Left ventricle myocardium inferior (tissue), 1 donor: ENCODE measurements around the gene SGCD. TPM values are rescaled to one million over a fixed set of nuclear protein-coding genes. Genes with fewer than 3 reads are reported as not detected.

Experiments
- DNase-seq: peaks from one replicate; pipeline ENCODE4 v3.0.0-alpha.2; 2020
- H3K27ac ChIP-seq: fragments of 200-600 bp; replicated peaks from 2 replicates; pipeline ENCODE4 v1.8.0; 2021
- H3K27me3 ChIP-seq: fragments of 200-600 bp; 2 replicates; pipeline ENCODE4 v1.8.0; 2021; ENCODE audit warnings: low read depth
- H3K36me3 ChIP-seq: fragments of 200-600 bp; 2 replicates; pipeline ENCODE4 v1.8.0; 2021
- H3K4me1 ChIP-seq: fragments of 200-600 bp; 2 replicates; pipeline ENCODE4 v1.8.0; 2021
- H3K4me3 ChIP-seq: fragments of 200-600 bp; 2 replicates; pipeline ENCODE4 v1.8.0; 2021; ENCODE audit warnings: mild to moderate bottlenecking, moderate library complexity
- H3K9me3 ChIP-seq: fragments of 200-600 bp; replicated peaks from 2 replicates; pipeline ENCODE4 v1.8.0; 2021
- CTCF ChIP-seq: fragments of 200-600 bp; IDR thresholded peaks from 2 replicates; pipeline ENCODE4 v1.8.0; 2021; ENCODE audit warnings: antibody characterized with exemption, mild to moderate bottlenecking, borderline replicate concordance
- intact Hi-C: fragments of 100-400 bp; cut with micrococcal nuclease; formaldehyde crosslinking; loops from one replicate; pipeline ENCODE4 v1.11.0; 2022
- total RNA-seq: library from RNA; stranded (reverse); fragmentation: NEBNext Ultra II Directional; extraction: Animal tissue kit (Norgen Biotek cat#: 25700); gene quantifications from one replicate; pipeline ENCODE4 v1.2.1, GENCODE V29; 2021
- donor health status: DM: no; HTN: yes; CAD: no; lungs with severe emphysema.

SGCD gene
- total RNA-seq, 1 donor from 2014 or later: 98.7 TPM

DNA sequence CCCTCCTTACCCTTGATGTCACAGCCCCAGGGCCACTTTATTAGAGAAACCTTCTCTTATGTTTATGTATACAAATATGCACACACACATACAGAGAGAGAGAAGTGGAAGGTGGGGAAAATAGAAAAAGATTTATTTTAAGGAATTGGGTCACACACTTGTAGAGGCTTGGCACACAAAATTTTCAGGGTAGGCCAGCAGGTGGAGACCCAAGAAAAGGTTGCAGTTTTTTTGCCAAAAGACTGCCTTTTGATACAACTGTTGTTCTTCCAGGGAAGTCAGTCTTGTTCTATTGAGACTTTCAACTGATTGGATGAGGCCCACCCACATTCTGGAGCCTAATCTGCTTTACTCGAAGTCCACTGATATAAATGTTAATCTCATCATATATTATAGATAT is 392.0 kb downstream of the SGCD start:
- Histone ChIP-seq H3K27me3 (no peaks in the 10 kb centered on the region), H3K9me3 (no peaks in the 10 kb centered on the region), H3K4me1 (peaks cover 31% of the 10 kb centered on the region), H3K36me3 (no peaks in the 10 kb centered on the region), H3K27ac (no peak overlapping the region), H3K4me3 (no peak overlapping the region)
- intact Hi-C loops: no loop called here
- no peak for DNase-seq
- no peak for TF ChIP-seq CTCF

- no peak for TF ChIP-seq CTCF
- H3K27ac ChIP-seq: peak overlapping the region; percentile 53
- DNase-seq: no peak
- no peaks in the 10 kb centered on the region for H3K27me3 ChIP-seq
- intact Hi-C loops: no loop called here
- no peaks in the 10 kb centered on the region for H3K9me3 ChIP-seq
- peaks cover 31% of the 10 kb centered on the region for H3K4me1 ChIP-seq
- H3K36me3 ChIP-seq: no peaks in the 10 kb centered on the region
- no peak overlapping the region for H3K4me3 ChIP-seq
These were observed 395.4 kb downstream of the SGCD start for GRCh38 chr5:156722358-156722757.

DNA sequence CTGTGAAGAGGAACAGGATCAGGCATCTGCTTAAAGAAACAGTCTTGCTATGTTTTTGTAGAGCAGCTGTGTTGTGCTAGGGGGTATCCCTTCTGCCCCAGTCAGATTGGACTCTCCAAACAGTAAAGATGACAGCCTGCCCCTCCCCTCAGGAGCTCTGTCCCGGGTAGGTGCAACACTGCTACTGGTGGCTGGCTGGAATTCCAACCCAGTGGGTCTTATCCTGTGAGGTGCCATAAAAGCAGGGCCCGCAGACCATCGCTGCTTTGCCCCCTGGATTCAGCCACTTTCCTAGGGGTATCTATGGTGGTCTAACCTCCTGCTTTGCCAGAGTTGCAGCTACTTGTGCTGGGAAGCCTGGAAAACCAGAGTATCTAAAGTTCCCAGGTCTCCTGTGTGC is 408.5 kb downstream of the SGCD start:
- Histone ChIP-seq H3K4me3 (no peak overlapping the region), H3K27ac (no peak overlapping the region), H3K9me3 (no peaks in the 10 kb centered on the region), H3K36me3 (no peaks in the 10 kb centered on the region), H3K4me1 (no peaks in the 10 kb centered on the region), H3K27me3 (no peaks in the 10 kb centered on the region)
- no peak for TF ChIP-seq CTCF
- no peak for DNase-seq
- intact Hi-C loops: no loop called here

DNA sequence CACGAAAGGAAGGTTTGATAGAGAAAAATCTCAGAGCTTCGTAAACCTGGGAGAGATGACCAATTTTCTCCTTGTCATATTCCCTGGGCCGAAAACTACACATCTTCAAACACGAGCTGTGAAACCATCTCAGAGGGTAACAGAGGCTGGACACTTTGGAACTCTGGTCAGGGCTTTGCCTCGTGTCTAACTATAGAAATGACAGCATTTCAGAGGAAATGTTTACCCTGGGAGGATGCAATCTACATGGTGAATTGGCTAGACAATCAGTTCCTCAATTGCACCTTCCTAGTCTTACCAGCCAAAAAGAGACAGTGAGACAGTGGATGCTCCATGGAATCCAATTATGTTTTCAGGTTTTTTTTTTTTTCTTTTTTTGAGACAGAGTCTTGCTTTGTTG is 414.6 kb downstream of the SGCD start:
- intact Hi-C loops: no loop called here
- Histone ChIP-seq H3K27me3 (no peaks in the 10 kb centered on the region), H3K9me3 (no peaks in the 10 kb centered on the region), H3K36me3 (no peaks in the 10 kb centered on the region), H3K4me3 (no peak overlapping the region), H3K4me1 (no peaks in the 10 kb centered on the region), H3K27ac (no peak overlapping the region)
- no peak for DNase-seq
- TF ChIP-seq CTCF: no peak

DNA sequence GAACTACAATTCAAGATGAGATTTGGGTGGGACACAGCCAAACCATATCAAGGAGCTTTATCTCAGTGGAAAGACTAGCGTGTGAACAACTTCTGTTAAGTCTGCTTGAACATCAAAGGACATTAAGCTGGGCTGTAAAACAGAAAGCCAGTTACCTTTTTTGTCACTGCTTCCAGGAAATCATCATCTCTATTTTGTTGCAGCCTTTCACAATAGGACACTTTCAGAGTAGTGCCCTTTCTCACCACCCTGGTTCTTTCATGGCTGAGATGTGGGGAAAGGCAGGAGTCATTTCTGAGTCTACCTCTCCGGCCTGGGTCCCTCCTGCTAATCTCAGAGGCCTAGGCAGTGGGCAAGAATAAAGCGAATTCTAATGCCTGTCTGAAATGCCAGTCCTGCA is 426.9 kb downstream of the SGCD start:
- TF ChIP-seq CTCF: no peak
- intact Hi-C loops: no loop called here
- Histone ChIP-seq H3K9me3 (no peaks in the 10 kb centered on the region), H3K4me1 (peaks cover 15% of the 10 kb centered on the region), H3K36me3 (no peaks in the 10 kb centered on the region), H3K27me3 (no peaks in the 10 kb centered on the region), H3K4me3 (no peak overlapping the region), H3K27ac (no peak overlapping the region)
- DNase-seq: no peak

GRCh38 chr5:156755421-156756087 is 428.6 kb downstream of the SGCD start:
- intact Hi-C loops: no loop called here

More at GRCh38 chr5:156755421-156756087, 428.6 kb downstream of the SGCD start:
- Histone ChIP-seq H3K27me3 (no peaks in the 10 kb centered on the region), H3K4me3 (no peak overlapping the region), H3K36me3 (no peaks in the 10 kb centered on the region), H3K4me1 (peaks cover 19% of the 10 kb centered on the region), H3K9me3 (no peaks in the 10 kb centered on the region), H3K27ac (peak overlapping the region; percentile 25)
- DNase-seq: no peak
- no peak for TF ChIP-seq CTCF
